ENCODE data around the gene DNAH1.

Gene DNAH1

GRCh38 chr3:52391096-52391495, 75.0 kb downstream of the DNAH1 start:
- no peak for DNase-seq (ENCODE audit: low spot score)

- no peak for DNase-seq (ENCODE audit: low spot score)
Measured at GRCh38 chr3:52392216-52392930, 76.3 kb downstream of the DNAH1 start.

- DNase-seq (ENCODE audit: low spot score) = no peak
Measured at GRCh38 chr3:52393131-52393807, 77.2 kb downstream of the DNAH1 start.

GRCh38 chr3:52393959-52394670, 78.0 kb downstream of the DNAH1 start:
- DNase-seq (ENCODE audit: low spot score) = no peak

- DNase-seq (ENCODE audit: low spot score) = no peak
Measured at GRCh38 chr3:52394751-52395502, 78.8 kb downstream of the DNAH1 start.

- no peak for DNase-seq (ENCODE audit: low spot score)
Measured at GRCh38 chr3:52395503-52395865, 79.4 kb downstream of the DNAH1 start.

GRCh38 chr3:52396011-52396906, 80.1 kb downstream of the DNAH1 start:
- DNase-seq (ENCODE audit: low spot score) = no peak

- no peak for DNase-seq (ENCODE audit: low spot score)
Measured at GRCh38 chr3:52396907-52397591, 80.9 kb downstream of the DNAH1 start.

GRCh38 chr3:52397676-52398399, 81.7 kb downstream of the DNAH1 start:
- DNase-seq (ENCODE audit: low spot score) = no peak

GRCh38 chr3:52398670-52399081, 82.6 kb downstream of the DNAH1 start:
- no peak for DNase-seq (ENCODE audit: low spot score)

- DNase-seq (ENCODE audit: low spot score) = no peak
Measured at GRCh38 chr3:52399131-52399530, 83.0 kb downstream of the DNAH1 start.

- no peak for DNase-seq (ENCODE audit: low spot score)
Measured at GRCh38 chr3:52399593-52399992, 83.5 kb downstream of the DNAH1 start.

GRCh38 chr3:52400275-52400793, 84.2 kb downstream of the DNAH1 start:
- DNase-seq (ENCODE audit: low spot score) = no peak

- DNase-seq (ENCODE audit: low spot score) = no peak
Measured at GRCh38 chr3:52401021-52401420, 84.9 kb downstream of the DNAH1 start.

GRCh38 chr3:52401551-52401950, 85.4 kb downstream of the DNAH1 start:
- no peak for DNase-seq (ENCODE audit: low spot score)

- no peak for DNase-seq (ENCODE audit: low spot score)
Measured at GRCh38 chr3:52402101-52402521, 86.0 kb downstream of the DNAH1 start.

GRCh38 chr3:52402706-52403270, 86.7 kb downstream of the DNAH1 start:
- no peak for DNase-seq (ENCODE audit: low spot score)

GRCh38 chr3:52403271-52403841, 87.2 kb downstream of the DNAH1 start:
- no peak for DNase-seq (ENCODE audit: low spot score)

GRCh38 chr3:52403955-52404354, 87.8 kb downstream of the DNAH1 start:
- DNase-seq (ENCODE audit: low spot score) = no peak

All from kidney capillary endothelial cell (primary cell).